ENCODE results near the gene DEPDC4. TPM values are rescaled to one million over a fixed set of nuclear protein-coding genes. Genes with fewer than 3 reads are reported as not detected.

The DEPDC4 gene
- total and polyA plus RNA-seq, 2 experiments from 2014 or later, result 2.2 to 9.4 TPM

DNA sequence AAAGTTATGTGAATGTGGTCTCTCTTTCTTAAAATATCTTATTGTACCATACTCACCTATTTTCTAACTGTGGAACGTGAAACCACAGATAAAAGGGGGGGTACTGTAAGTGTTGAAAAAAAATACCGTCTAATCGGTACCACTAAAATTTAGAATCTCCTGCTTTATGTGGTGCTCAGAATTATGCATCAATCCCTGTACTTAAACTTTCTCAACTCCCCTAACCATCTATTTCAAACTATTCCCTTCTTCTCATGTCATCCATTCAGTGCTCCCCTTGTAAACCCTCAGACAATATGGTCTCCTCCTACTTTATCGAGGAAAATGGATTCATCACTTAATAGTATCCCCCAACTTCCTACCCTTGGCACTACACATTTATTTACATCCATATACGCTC lies 23.7 kb downstream of the DEPDC4 start:
- Mint-ChIP-seq H3K27ac (no peak overlapping the region), H3K9me3 (no peaks in the 10 kb centered on the region), H3K36me3 (ENCODE audit: low read depth) (no peaks in the 10 kb centered on the region), H3K27me3 (ENCODE audit: insufficient read depth, low read depth, poor library complexity) (no peaks in the 10 kb centered on the region), H3K4me3 (no peak overlapping the region), H3K4me1 (no peaks in the 10 kb centered on the region)
- DNase-seq (ENCODE audit: low spot score) (no peak), ATAC-seq (no peak)
- TF ChIP-seq ZNF331 (CRISPR knock-in tag; IDR thresholded peaks at IDR 0.05; ENCODE audit: low read depth) (no peak), NANOG (IDR thresholded peaks at IDR 0.05; ENCODE audit: borderline replicate concordance) (no peak), EZH2 (IDR thresholded peaks at IDR 0.05; ENCODE audit: low read depth, unreplicated experiment) (no peak), ETS1 (IDR thresholded peaks at IDR 0.05) (no peak), POLR2AphosphoS5 (IDR thresholded peaks at IDR 0.05; ENCODE audit: low read depth) (no peak), JUNB (IDR thresholded peaks at IDR 0.05; ENCODE audit: unreplicated experiment) (no peak), STAT1 (IDR thresholded peaks at IDR 0.05; ENCODE audit: unreplicated experiment) (no peak), ZNF462 (CRISPR knock-in tag; IDR thresholded peaks at IDR 0.05) (no peak), EZH2phosphoT487 (IDR thresholded peaks at IDR 0.05; ENCODE audit: unreplicated experiment) (no peak), CREB1 (CRISPR knock-in tag; IDR thresholded peaks at IDR 0.05; ENCODE audit: low read depth) (no peak), ZNF114 (CRISPR knock-in tag; IDR thresholded peaks at IDR 0.05) (no peak)
- TF ChIP-seq, protein P1, sequence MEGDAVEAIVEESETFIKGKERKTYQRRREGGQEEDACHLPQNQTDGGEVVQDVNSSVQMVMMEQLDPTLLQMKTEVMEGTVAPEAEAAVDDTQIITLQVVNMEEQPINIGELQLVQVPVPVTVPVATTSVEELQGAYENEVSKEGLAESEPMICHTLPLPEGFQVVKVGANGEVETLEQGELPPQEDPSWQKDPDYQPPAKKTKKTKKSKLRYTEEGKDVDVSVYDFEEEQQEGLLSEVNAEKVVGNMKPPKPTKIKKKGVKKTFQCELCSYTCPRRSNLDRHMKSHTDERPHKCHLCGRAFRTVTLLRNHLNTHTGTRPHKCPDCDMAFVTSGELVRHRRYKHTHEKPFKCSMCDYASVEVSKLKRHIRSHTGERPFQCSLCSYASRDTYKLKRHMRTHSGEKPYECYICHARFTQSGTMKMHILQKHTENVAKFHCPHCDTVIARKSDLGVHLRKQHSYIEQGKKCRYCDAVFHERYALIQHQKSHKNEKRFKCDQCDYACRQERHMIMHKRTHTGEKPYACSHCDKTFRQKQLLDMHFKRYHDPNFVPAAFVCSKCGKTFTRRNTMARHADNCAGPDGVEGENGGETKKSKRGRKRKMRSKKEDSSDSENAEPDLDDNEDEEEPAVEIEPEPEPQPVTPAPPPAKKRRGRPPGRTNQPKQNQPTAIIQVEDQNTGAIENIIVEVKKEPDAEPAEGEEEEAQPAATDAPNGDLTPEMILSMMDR (conservative IDR thresholded peaks at IDR 0.05; ENCODE audit: low read depth in 2 of 2), result no peak
- TF ChIP-seq, protein P2, sequence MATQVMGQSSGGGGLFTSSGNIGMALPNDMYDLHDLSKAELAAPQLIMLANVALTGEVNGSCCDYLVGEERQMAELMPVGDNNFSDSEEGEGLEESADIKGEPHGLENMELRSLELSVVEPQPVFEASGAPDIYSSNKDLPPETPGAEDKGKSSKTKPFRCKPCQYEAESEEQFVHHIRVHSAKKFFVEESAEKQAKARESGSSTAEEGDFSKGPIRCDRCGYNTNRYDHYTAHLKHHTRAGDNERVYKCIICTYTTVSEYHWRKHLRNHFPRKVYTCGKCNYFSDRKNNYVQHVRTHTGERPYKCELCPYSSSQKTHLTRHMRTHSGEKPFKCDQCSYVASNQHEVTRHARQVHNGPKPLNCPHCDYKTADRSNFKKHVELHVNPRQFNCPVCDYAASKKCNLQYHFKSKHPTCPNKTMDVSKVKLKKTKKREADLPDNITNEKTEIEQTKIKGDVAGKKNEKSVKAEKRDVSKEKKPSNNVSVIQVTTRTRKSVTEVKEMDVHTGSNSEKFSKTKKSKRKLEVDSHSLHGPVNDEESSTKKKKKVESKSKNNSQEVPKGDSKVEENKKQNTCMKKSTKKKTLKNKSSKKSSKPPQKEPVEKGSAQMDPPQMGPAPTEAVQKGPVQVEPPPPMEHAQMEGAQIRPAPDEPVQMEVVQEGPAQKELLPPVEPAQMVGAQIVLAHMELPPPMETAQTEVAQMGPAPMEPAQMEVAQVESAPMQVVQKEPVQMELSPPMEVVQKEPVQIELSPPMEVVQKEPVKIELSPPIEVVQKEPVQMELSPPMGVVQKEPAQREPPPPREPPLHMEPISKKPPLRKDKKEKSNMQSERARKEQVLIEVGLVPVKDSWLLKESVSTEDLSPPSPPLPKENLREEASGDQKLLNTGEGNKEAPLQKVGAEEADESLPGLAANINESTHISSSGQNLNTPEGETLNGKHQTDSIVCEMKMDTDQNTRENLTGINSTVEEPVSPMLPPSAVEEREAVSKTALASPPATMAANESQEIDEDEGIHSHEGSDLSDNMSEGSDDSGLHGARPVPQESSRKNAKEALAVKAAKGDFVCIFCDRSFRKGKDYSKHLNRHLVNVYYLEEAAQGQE (IDR thresholded peaks at IDR 0.05; ENCODE audit: unreplicated experiment), result no peak
- Histone ChIP-seq H2AFZ (no peak overlapping the region), H3K27ac (ENCODE audit: low read depth) (no peak overlapping the region), H3K9me2 (ENCODE audit: insufficient read depth) (no peaks in the 10 kb centered on the region), H4K20me1 (replicated peaks; ENCODE audit: insufficient read depth) (no peaks in the 10 kb centered on the region), H3K4me1 (ENCODE audit: insufficient read depth) (no peaks in the 10 kb centered on the region), H3F3A (replicated peaks; ENCODE audit: low read depth) (no peaks in the 10 kb centered on the region), H3K4me2 (no peak overlapping the region), H3K36me3 (ENCODE audit: insufficient read depth) (no peaks in the 10 kb centered on the region), H3K4me3 (no peak overlapping the region), H3K79me2 (replicated peaks; ENCODE audit: insufficient read depth) (no peaks in the 10 kb centered on the region), H3K27me3 (ENCODE audit: insufficient read depth) (no peaks in the 10 kb centered on the region)
